ENCODE data around the gene ALK. TPM values are rescaled to one million over a fixed set of nuclear protein-coding genes. Genes with fewer than 3 reads are reported as not detected.
A peak's percentile ranks its signal among the peaks of the same experiment; 100 is the strongest.
"Not testable (repeated sequence)": the region's sequence is repeated elsewhere in the genome, so short reads cannot be mapped to it uniquely, and the experiment has no call there.

The ALK gene
- polyA plus RNA-seq, 2 of the 4 experiments (the other 2 are of a cell fraction), result not detected

- CTCF ChIA-PET, result no interaction called here
- WGBS (ENCODE audit: missing lambda C conversion rate), result 14% methylated on average over 4 of the region's 4 CpGs
- ATAC-seq (no peak), DNase-seq (ENCODE audit: low read depth in 1 of 2, low spot score in 1 of 2) (no peak), FAIRE-seq (no peak)
- no peak overlapping the region for H3K4me2 ChIP-seq
- no peaks in the 10 kb centered on the region for H3K9me3 ChIP-seq
- H3K27ac ChIP-seq, result no peak overlapping the region
- TF ChIP-seq ESRRA (IDR thresholded peaks at IDR 0.05; ENCODE audit: borderline replicate concordance, low read length) (no peak), CBX8 (IDR thresholded peaks at IDR 0.05) (no peak), POLR2A (IDR thresholded peaks at IDR 0.05; ENCODE audit: low read length) (no peak), USF2 (IDR thresholded peaks at IDR 0.05) (no peak), GATA3 (IDR thresholded peaks at IDR 0.05; ENCODE audit: borderline replicate concordance) (no peak), HMGXB4 (CRISPR knock-in tag; IDR thresholded peaks at IDR 0.05; ENCODE audit: borderline replicate concordance) (no peak), RCOR1 (IDR thresholded peaks at IDR 0.05; ENCODE audit: low read depth, low read length) (no peak)
- no peak overlapping the region for H3K4me3 ChIP-seq
- POLR2A ChIA-PET, result no interaction called here
- H3K4me1 ChIP-seq, result no peaks in the 10 kb centered on the region
These were observed 662.2 kb downstream of the ALK start for GRCh38 chr2:29259221-29259620.

- WGBS (ENCODE audit: missing lambda C conversion rate), result 14% methylated on average over 2 of the region's 2 CpGs
- ChIA-PET POLR2A (no interaction called here), CTCF (no interaction called here)
- no peak overlapping the region for H3K27ac ChIP-seq
- DNase-seq (ENCODE audit: low read depth in 1 of 2, low spot score in 1 of 2) (no peak), FAIRE-seq (no peak), ATAC-seq (0 out of 6 replicates have a peak, but pooled peaks of 1 of the 2 experiments have one; percentile 23)
- H3K4me3 ChIP-seq, result no peak overlapping the region
- H3K4me1 ChIP-seq, result no peaks in the 10 kb centered on the region
- no peaks in the 10 kb centered on the region for H3K9me3 ChIP-seq
- no peak for TF ChIP-seq ZFP36 (IDR thresholded peaks at IDR 0.05; ENCODE audit: borderline replicate concordance, partially characterized antibody)
- no peak for TF ChIP-seq SREBF2 (IDR thresholded peaks at IDR 0.05)
- no peak for TF ChIP-seq MYC (IDR thresholded peaks at IDR 0.05; ENCODE audit: borderline replicate concordance, low read length)
- TF ChIP-seq RARB (CRISPR knock-in tag; IDR thresholded peaks at IDR 0.05), result no peak
- TF ChIP-seq PBX3 (IDR thresholded peaks at IDR 0.05), result no peak
- TF ChIP-seq ZC3H11A (IDR thresholded peaks at IDR 0.05), result no peak
- TF ChIP-seq TFCP2L1 (CRISPR knock-in tag; IDR thresholded peaks at IDR 0.05), result no peak
- TF ChIP-seq ZSCAN20 (CRISPR knock-in tag; IDR thresholded peaks at IDR 0.05), result no peak
- no peak for TF ChIP-seq CBX8 (IDR thresholded peaks at IDR 0.05)
- no peak for TF ChIP-seq HOXB13 (CRISPR knock-in tag; IDR thresholded peaks at IDR 0.05; ENCODE audit: low read depth)
- TF ChIP-seq HMGXB4 (CRISPR knock-in tag; IDR thresholded peaks at IDR 0.05; ENCODE audit: borderline replicate concordance), result no peak
- TF ChIP-seq JUN (IDR thresholded peaks at IDR 0.05), result no peak
- TF ChIP-seq NFE2L2 (conservative IDR thresholded peaks at IDR 0.05; ENCODE audit: low read length), result no peak
- H3K4me2 ChIP-seq, result no peak overlapping the region
These were observed 666.4 kb downstream of the ALK start for GRCh38 chr2:29255004-29255403.

- DNase-seq (ENCODE audit: low read depth in 1 of 2, low spot score in 1 of 2); ATAC-seq; H3K4me2 ChIP-seq; H3K4me3 ChIP-seq; CTCF ChIA-PET; H3K4me1 ChIP-seq; H3K9me3 ChIP-seq; POLR2A ChIA-PET; H3K27ac ChIP-seq; FAIRE-seq: not testable (repeated sequence)
- 5% methylated on average over 4 of the region's 4 CpGs for WGBS (ENCODE audit: missing lambda C conversion rate)
These were observed 667.7 kb downstream of the ALK start for GRCh38 chr2:29253495-29254275.

All from A549 (cell line).